Mesothelial cell of epicardium (in vitro differentiated cells): ENCODE results near the gene TFDP1. TPM values are rescaled to one million over a fixed set of nuclear protein-coding genes. Genes with fewer than 3 reads are reported as not detected.
A peak's percentile ranks its signal among the peaks of the same experiment; 100 is the strongest.

Experiments used
- DNase-seq, 2 experiments: peaks; one replicate each; pipeline ENCODE4 v3.0.0; 2021; ENCODE audit warnings: low spot score in 2 of 2; ENCODE audit not compliant: unreplicated experiment in 2 of 2
- H3K27ac Mint-ChIP-seq: 2 replicates; pipeline ENCODE4 v1.8.0; 2021; ENCODE audit warnings: mixed read lengths
- H3K27me3 Mint-ChIP-seq: 2 replicates; pipeline ENCODE4 v1.8.0; 2021; ENCODE audit warnings: low read depth, mixed read lengths
- H3K36me3 Mint-ChIP-seq: 2 replicates; pipeline ENCODE4 v1.8.0; 2021; ENCODE audit warnings: mixed read lengths
- H3K4me1 Mint-ChIP-seq: 2 replicates; pipeline ENCODE4 v1.8.0; 2021; ENCODE audit warnings: mixed read lengths
- H3K4me3 Mint-ChIP-seq: 2 replicates; pipeline ENCODE4 v1.8.0; 2021; ENCODE audit warnings: mild to moderate bottlenecking, moderate library complexity, mixed read lengths
- H3K9me3 Mint-ChIP-seq: 2 replicates; pipeline ENCODE4 v1.8.0; 2021; ENCODE audit warnings: mixed read lengths
- total RNA-seq: library from RNA; stranded (reverse); gene quantifications from 3 replicates; pipeline ENCODE4 v1.2.1, GENCODE V29; 2021
- TF ChIP-seq, protein P1 (sequence below): fragments of 200-600 bp; sonication (generic); IDR thresholded peaks from one replicate; pipeline ENCODE4 v1.5.0; 2021; ENCODE audit warnings: antibody characterized with exemption; ENCODE audit not compliant: unreplicated experiment

Gene TFDP1
- total RNA-seq, 1 donor from 2014 or later: 52.6 TPM

DNA sequence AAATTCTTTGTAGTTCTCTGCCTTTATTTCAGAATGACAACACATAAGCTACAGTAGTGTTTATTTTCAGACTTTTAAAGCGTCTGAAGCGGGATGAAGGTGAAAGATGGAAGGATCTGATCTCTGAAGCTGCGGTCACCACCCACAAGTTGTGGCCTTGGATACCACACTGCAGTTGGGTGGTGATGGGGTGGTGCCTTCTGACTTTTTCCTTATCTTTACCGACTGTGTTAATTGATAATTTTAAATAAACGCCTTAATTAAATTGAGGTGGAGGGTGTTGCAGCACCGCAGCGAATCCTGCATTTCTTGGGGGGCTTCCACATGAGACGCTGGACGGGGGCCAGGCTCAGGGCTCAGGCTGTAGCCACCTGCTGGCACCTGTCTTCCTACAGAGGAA is 1.3 kb downstream of the TFDP1 start:
- Mint-ChIP-seq H3K27ac (peak overlapping the region; percentile 81), H3K27me3 (no peaks in the 10 kb centered on the region), H3K9me3 (no peaks in the 10 kb centered on the region), H3K4me1 (peaks cover 12% of the 10 kb centered on the region), H3K4me3 (peak overlapping the region; percentile 88), H3K36me3 (peaks cover 6% of the 10 kb centered on the region)
- DNase-seq: no peak
- TF ChIP-seq, protein P1, sequence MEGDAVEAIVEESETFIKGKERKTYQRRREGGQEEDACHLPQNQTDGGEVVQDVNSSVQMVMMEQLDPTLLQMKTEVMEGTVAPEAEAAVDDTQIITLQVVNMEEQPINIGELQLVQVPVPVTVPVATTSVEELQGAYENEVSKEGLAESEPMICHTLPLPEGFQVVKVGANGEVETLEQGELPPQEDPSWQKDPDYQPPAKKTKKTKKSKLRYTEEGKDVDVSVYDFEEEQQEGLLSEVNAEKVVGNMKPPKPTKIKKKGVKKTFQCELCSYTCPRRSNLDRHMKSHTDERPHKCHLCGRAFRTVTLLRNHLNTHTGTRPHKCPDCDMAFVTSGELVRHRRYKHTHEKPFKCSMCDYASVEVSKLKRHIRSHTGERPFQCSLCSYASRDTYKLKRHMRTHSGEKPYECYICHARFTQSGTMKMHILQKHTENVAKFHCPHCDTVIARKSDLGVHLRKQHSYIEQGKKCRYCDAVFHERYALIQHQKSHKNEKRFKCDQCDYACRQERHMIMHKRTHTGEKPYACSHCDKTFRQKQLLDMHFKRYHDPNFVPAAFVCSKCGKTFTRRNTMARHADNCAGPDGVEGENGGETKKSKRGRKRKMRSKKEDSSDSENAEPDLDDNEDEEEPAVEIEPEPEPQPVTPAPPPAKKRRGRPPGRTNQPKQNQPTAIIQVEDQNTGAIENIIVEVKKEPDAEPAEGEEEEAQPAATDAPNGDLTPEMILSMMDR: no peak

DNA sequence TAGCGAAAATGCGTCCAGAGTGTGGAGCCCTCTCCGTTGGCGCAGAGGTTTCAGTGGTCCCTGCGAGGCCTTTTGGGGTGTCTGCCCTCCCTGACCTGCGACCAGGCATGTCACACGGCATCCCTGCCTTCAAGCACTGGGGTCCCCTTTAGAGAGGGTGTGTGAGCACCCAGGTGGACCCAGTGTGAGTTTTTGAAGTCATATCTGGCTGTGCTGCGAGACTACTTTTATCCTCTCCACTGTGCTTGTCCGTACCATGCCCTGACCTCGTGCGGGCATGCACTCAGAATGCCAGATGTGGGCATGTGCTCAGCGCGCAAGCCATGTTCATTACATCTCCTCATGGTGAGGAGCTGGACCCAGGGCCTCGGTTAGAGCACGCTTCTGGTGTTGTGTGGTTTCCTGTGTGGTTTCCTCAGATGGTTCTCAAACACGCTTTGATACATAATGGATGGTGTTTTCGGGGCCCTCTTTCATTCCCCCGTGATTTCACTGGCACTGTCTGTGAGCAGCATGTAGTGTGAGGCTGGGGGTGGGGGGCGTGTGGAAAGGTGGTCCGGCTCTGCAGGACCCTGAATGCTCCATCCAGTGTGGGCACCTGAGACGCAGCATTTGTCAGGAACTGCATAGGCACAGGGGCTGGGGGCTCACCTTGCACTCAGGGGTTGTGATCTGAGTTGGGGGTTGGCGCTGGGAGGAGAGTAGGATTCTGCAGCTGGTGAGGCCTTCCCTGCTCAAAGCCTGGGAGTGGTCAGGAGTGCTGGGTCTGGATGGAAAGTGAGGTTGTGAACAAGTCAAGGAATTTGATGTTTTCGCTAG is 2.3 kb downstream of the TFDP1 start:
- peaks cover 12% of the 10 kb centered on the region for H3K4me1 Mint-ChIP-seq
- peak overlapping the region; percentile 88 for H3K4me3 Mint-ChIP-seq
- H3K9me3 Mint-ChIP-seq: no peaks in the 10 kb centered on the region
- no peak overlapping the region for H3K27ac Mint-ChIP-seq
- DNase-seq: peak in 1 of 2 experiments; percentile 31
- H3K27me3 Mint-ChIP-seq: no peaks in the 10 kb centered on the region
- TF ChIP-seq, protein P1: no peak
- peaks cover 12% of the 10 kb centered on the region for H3K36me3 Mint-ChIP-seq

DNA sequence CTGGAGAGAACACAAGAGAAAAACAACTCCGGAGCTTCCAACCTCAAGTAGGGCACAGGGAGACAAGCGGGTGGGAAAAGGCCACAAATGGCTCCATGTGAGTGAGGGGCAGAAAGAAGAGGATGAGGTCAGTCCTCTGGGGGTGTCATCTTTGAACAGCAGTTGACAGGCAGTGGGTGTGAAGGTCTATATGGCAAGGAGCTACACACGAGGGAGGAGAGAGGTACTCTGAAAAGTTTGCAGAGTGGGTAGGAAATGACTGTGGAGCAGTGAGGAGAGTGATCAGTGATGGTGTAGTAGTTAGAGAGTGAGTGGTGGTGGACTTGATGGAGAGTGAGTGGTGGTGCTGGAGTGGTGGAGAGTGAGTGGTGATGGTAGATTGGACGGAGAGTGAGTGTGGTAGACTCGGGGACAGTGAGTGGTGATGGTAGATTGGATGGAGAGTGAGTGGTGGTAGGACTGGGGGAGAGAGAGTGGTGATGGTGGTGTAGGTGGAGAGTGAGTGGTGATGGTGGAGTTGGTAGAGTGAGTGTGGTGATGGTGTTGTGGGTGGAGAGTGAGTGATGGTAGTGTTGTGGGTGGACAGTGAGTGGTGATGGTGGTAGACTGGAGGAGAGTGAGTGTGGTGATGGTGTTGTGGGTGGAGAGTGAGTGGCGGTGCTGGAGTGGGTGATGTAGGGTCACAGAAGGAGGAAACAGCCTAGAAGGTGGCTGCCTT is 4.0 kb downstream of the TFDP1 start:
- peaks cover 12% of the 10 kb centered on the region for H3K4me1 Mint-ChIP-seq
- no peak overlapping the region for H3K4me3 Mint-ChIP-seq
- H3K36me3 Mint-ChIP-seq: peaks cover 14% of the 10 kb centered on the region
- no peaks in the 10 kb centered on the region for H3K9me3 Mint-ChIP-seq
- H3K27ac Mint-ChIP-seq: no peak overlapping the region
- TF ChIP-seq, protein P1: no peak
- no peak for DNase-seq
- H3K27me3 Mint-ChIP-seq: no peaks in the 10 kb centered on the region

DNA sequence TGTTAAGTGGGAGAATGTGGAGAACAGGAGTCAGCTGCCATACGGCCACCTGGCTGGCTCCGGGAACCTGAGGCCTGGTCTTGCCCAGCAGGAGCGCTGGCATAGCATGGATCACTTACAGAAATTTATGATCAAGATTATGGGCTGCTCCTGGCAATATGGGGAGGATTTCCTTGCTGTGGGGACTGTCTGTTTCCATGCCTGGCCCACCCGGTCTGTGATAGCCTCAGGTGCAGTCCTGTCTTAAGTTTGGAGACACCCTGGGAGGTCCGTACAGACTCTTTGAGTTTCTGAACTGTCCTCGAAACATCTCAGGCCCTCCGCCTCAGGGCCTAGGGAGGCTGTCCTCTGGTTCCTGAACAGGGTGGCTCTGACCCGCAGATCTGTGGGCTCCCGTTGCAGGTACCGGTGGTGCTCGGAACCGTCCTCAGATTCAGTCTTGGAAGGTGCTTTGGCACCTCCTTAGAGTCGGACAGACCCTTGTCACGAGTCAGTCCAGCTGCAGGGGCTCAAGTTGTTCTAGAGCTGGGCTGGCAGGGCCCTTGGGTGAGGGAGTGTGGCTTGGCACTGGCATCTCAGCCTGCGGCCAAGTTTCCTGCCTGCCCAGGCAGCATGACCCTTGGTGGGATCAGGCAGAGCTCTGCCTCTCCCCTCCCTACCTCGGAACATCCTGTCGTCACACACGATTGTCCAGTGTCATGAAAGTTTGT is 4.9 kb downstream of the TFDP1 start:
- DNase-seq: no peak
- H3K27me3 Mint-ChIP-seq: no peaks in the 10 kb centered on the region
- H3K27ac Mint-ChIP-seq: no peak overlapping the region
- no peak overlapping the region for H3K4me3 Mint-ChIP-seq
- H3K9me3 Mint-ChIP-seq: no peaks in the 10 kb centered on the region
- TF ChIP-seq, protein P1: no peak
- peaks cover 10% of the 10 kb centered on the region for H3K4me1 Mint-ChIP-seq
- H3K36me3 Mint-ChIP-seq: peaks cover 14% of the 10 kb centered on the region

DNA sequence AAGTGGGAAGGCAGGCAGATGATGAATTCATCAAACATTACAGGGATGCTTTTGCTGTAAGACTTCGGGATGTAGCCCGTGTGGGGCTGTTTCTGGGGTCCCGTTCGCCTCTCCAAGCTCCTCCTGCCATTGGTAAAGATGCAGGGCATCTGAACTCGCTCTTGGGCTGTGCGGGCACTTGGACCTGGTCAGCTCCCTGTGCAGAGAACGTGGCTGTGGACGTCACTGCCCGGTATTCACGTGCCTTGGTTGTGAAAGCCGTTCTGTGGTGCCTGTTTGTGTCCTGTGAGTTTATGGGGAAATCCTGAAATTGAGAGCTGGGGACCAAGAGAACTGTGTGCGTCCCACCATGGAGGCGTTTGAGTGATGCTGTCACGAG is 5.4 kb downstream of the TFDP1 start:
- peaks cover 17% of the 10 kb centered on the region for H3K36me3 Mint-ChIP-seq
- peaks cover 10% of the 10 kb centered on the region for H3K4me1 Mint-ChIP-seq
- H3K27ac Mint-ChIP-seq: peak overlapping the region; percentile 39
- no peak overlapping the region for H3K4me3 Mint-ChIP-seq
- no peaks in the 10 kb centered on the region for H3K27me3 Mint-ChIP-seq
- TF ChIP-seq, protein P1: no peak
- no peaks in the 10 kb centered on the region for H3K9me3 Mint-ChIP-seq
- no peak for DNase-seq
